GM20000 (cell line): ENCODE results near the gene APC2.

Source experiments
- DNase-seq: peaks from one replicate; pipeline ENCODE4 v3.0.0; 2012; ENCODE audit warnings: low spot score
- CTCF ChIP-seq: IDR thresholded peaks from 2 replicates; pipeline ENCODE4 v1.5.1; 2012; ENCODE audit warnings: mild to moderate bottlenecking, control low read depth; ENCODE audit errors: extremely low read depth, missing control alignments

Gene APC2

DNA sequence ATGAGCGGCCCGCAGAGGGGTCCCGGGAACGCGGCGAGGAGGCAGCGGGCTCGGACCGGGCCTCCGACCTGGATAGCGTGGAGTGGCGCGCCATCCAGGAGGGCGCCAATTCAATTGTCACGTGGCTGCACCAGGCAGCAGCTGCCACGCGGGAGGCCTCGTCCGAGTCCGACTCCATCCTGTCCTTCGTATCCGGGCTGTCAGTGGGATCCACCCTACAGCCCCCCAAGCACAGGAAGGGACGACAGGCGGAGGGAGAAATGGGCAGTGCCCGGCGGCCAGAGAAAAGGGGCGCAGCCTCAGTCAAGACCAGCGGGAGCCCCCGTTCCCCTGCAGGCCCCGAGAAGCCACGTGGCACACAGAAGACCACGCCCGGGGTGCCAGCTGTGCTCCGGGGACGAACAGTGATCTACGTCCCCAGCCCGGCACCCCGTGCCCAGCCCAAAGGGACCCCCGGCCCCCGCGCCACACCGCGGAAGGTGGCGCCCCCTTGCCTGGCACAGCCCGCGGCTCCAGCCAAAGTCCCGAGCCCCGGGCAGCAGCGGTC, 18.4 kb downstream of the APC2 start:
- no peak for TF ChIP-seq CTCF
- DNase-seq = no peak

- peak; percentile 79 for DNase-seq
- no peak for TF ChIP-seq CTCF
Measured at GRCh38 chr19:1468821-1469254, 18.9 kb downstream of the APC2 start.

GRCh38 chr19:1469255-1470054, 19.5 kb downstream of the APC2 start:
- DNase-seq = no peak
- no peak for TF ChIP-seq CTCF

DNA sequence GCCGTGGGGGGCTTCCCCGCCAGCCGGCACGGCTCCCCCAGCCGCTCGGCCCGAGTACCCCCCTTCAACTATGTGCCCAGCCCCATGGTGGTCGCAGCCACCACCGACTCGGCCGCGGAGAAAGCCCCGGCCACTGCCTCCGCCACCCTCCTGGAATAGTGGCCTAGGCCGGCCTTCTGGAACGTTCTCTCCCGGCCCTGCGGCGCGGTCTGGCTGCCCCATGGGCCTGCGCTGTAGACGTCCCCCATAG, 20.1 kb downstream of the APC2 start:
- DNase-seq = no peak

DNA sequence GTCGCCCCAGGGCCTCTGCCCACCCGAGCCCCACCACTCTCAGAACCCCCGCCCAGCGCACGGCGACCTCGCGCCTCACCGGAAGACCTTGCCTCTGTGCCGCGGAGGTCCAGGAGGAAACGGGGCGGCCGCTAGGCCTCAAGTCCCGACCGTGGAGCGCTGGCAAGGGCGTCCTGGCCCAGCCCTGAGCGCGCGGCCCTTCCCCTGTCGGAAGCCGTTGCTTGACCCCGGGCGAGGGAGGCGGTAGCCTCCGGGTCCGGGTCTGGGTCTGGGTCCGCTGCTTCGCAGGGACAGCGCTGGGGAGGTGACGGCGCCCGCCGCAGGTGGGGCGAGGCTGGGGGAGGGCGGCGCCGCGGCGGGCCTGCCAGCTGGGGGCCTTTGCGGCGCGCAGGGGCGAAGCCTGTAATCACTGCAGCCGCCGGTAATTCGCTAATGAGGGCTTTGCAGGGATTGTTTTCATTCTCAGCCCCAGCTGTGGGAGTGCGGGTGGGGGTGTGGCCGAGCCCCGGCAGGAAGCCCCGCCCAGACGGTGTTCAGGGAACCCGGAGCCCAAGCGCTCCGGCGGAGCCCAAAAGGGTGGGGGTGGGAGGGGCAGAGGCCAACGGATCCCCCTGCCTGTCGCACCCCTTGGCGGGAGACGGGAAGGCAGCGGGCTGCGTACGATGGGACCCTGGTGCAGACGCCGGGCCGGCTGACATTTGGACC, 20.5 kb downstream of the APC2 start:
- peak; percentile 89 for DNase-seq
- no peak for TF ChIP-seq CTCF

More for the DNA sequence above, 20.1 kb downstream of the APC2 start:
- no peak for TF ChIP-seq CTCF

- no peak for DNase-seq
- TF ChIP-seq CTCF = no peak
Measured at GRCh38 chr19:1471010-1471514, 21.1 kb downstream of the APC2 start.

DNA sequence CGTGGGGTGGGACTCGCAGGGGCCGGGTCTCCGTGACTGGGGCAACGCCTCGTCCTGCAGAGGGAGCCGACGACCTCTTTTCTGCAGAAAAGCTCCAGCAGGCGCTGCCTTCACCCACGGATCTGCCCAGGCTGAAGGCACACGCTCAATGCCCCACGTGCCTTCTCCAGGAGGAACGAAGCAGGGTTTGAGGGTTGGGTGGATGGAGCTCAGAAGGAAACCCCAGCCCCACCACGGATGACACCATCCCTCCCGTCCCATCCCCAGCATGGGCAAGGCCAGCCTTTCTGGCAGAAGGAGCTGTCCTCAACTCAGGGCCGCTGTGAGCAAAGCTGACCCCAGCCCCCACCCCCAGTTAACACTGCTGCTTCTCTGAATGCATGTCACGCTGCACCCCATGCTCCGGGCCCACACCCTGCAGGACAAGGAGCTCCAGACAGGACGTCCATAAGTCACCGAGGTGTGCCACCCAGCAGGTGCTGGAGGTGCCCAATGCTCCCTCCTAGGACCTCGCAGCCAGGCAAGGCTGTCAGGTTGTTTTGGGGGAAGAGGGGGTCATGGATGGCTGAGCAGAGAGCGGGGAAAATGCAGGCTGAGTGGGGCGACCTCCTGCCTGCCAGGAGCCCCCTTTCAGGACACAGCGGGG, 21.7 kb downstream of the APC2 start:
- no peak for DNase-seq
- TF ChIP-seq CTCF = no peak
